IPS DF 6.9 (cell line): ENCODE data around the gene ZBTB5.

Experiments used
- DNase-seq: peaks from one replicate; pipeline ENCODE4 v3.0.0-alpha.2; 2013; ENCODE audit warnings: low read depth, low spot score
- H3K27ac ChIP-seq: one replicate; pipeline ENCODE4 v1.5.1; 2013; ENCODE audit warnings: low read length, control low read depth
- H3K27me3 ChIP-seq: 2 replicates; pipeline ENCODE4 v1.6.1; 2013; ENCODE audit warnings: mild to moderate bottlenecking, low read length; ENCODE audit not compliant: control insufficient read depth, insufficient read depth
- H3K36me3 ChIP-seq: 2 replicates; pipeline ENCODE4 v1.6.1; 2013; ENCODE audit warnings: low read length; ENCODE audit not compliant: control insufficient read depth, insufficient read depth
- H3K4me1 ChIP-seq: 2 replicates; pipeline ENCODE4 v1.6.1; 2013; ENCODE audit warnings: low read length; ENCODE audit not compliant: control insufficient read depth, insufficient read depth
- H3K4me3 ChIP-seq: 2 replicates; pipeline ENCODE4 v1.5.1; 2013; ENCODE audit warnings: mild to moderate bottlenecking, low read length
- H3K9me3 ChIP-seq: 2 replicates; pipeline ENCODE4 v1.6.1; 2013; ENCODE audit warnings: low read length, inconsistent platforms; ENCODE audit not compliant: control insufficient read depth, insufficient read depth
- WGBS: extraction: QIAGEN DNeasy Blood & Tissue Kit; methylation state at CpG from one replicate; pipeline ENCODE4 v1.1.7; 2013; ENCODE audit warnings: mixed read lengths, missing lambda C conversion rate; ENCODE audit not compliant: insufficient read length, insufficient coverage; 5-methylcytosine and 5-hydroxymethylcytosine counted together

The ZBTB5 gene

GRCh38 chr9:37390759-37391158, 74.5 kb downstream of the ZBTB5 start:
- Histone ChIP-seq H3K27me3 (no peaks in the 10 kb centered on the region), H3K36me3 (no peaks in the 10 kb centered on the region), H3K4me1 (0 out of 2 replicates have a peak, but pooled peaks cover 1% of the 10 kb centered on the region), H3K4me3 (no peak overlapping the region), H3K9me3 (no peaks in the 10 kb centered on the region), H3K27ac (no peak overlapping the region)
- no peak for DNase-seq
- WGBS: no CpG with 5 or more reads among the region's 7 CpGs
